Measurements from ENCODE around the gene ME1.

GRCh38 chr6:83183082-83183828, 247.6 kb downstream of the ME1 start:
- TF ChIP-seq CTCF (IDR thresholded peaks at IDR 0.05; ENCODE audit: low read depth, low read length) (no peak), MYC (IDR thresholded peaks at IDR 0.05; ENCODE audit: low read depth, low read length) (no peak), POLR2A (IDR thresholded peaks at IDR 0.05; ENCODE audit: extremely low read depth, insufficient read length) (no peak), MAX (IDR thresholded peaks at IDR 0.05; ENCODE audit: low read depth, low read length) (no peak)
